Calu3 (cell line): ENCODE measurements around the gene HPS5. TPM values are rescaled to one million over a fixed set of nuclear protein-coding genes. Genes with fewer than 3 reads are reported as not detected.
"Not testable (repeated sequence)": the region's sequence is repeated elsewhere in the genome, so short reads cannot be mapped to it uniquely, and the experiment has no call there.

ENCODE experiments used
- BruUV-seq: library from RNA; stranded (reverse); fragments of 400-500 nt; replicated peaks from 2 replicates; lab custom pipeline; 2021; lab: Mats Ljungman, UMichigan
- CTCF ChIA-PET: fragments of 300-600 bp; sonication (Branson Sonifier 250); formaldehyde crosslinking; loops from one replicate; lab custom pipeline; 2022; ENCODE audit warnings: antibody characterized with exemption; lab: Charles Lee
- DNase-seq: peaks from one replicate; pipeline ENCODE4 v3.0.0; 2022
- H3K27ac Mint-ChIP-seq: one replicate; pipeline ENCODE4 v1.8.0; 2022; ENCODE audit warnings: mixed read lengths; ENCODE audit not compliant: unreplicated experiment
- H3K27me3 Mint-ChIP-seq: one replicate; pipeline ENCODE4 v1.8.0; 2022; ENCODE audit warnings: mixed read lengths; ENCODE audit not compliant: unreplicated experiment
- H3K36me3 Mint-ChIP-seq: one replicate; pipeline ENCODE4 v1.8.0; 2022; ENCODE audit warnings: mild to moderate bottlenecking, moderate library complexity, mixed read lengths; ENCODE audit not compliant: insufficient read depth, unreplicated experiment
- H3K4me1 Mint-ChIP-seq: one replicate; pipeline ENCODE4 v1.8.0; 2022; ENCODE audit warnings: mild to moderate bottlenecking, low read depth, mixed read lengths; ENCODE audit not compliant: unreplicated experiment
- H3K4me3 Mint-ChIP-seq: one replicate; pipeline ENCODE4 v1.8.0; 2022; ENCODE audit warnings: mild to moderate bottlenecking, low read depth, moderate library complexity, mixed read lengths; ENCODE audit not compliant: unreplicated experiment
- H3K9me3 Mint-ChIP-seq: one replicate; pipeline ENCODE4 v1.8.0; 2022; ENCODE audit warnings: low read depth, mixed read lengths; ENCODE audit not compliant: unreplicated experiment
- CTCF ChIP-seq: fragments of 200-600 bp; IDR thresholded peaks from one replicate; pipeline ENCODE4 v1.8.0; 2022; ENCODE audit warnings: antibody characterized with exemption; ENCODE audit not compliant: unreplicated experiment
- intact Hi-C: fragments of 100-400 bp; cut with micrococcal nuclease; formaldehyde crosslinking; loops from one replicate; pipeline ENCODE4 v1.10.0; 2022; ENCODE audit not compliant: unreplicated experiment
- total RNA-seq: library from RNA; stranded (reverse); gene quantifications from 2 replicates; pipeline ENCODE4 v1.2.3, GENCODE V29; 2022

The HPS5 gene
- total RNA-seq, 1 experiment from 2014 or later, result 26.4 TPM

- CTCF ChIA-PET, result interaction anchor here (0.7 kb wide), 1 partner anchor 370 kb away, joined by 3 read pairs; no protein-coding TSS in a partner anchor
- no peak within 1 kb of the TSS for H3K27ac Mint-ChIP-seq
- intact Hi-C loops, result no loop called here
- H3K36me3 Mint-ChIP-seq, result peaks cover 7% of the 10 kb centered on the region
- no peaks in the 10 kb centered on the region for H3K9me3 Mint-ChIP-seq
- H3K4me3 Mint-ChIP-seq, result no peak within 1 kb of the TSS
- no peak for TF ChIP-seq CTCF
- H3K27me3 Mint-ChIP-seq, result no peaks in the 10 kb centered on the region
- peak; percentile 34 for DNase-seq
- no TSS peak for BruUV-seq
- peaks cover 31% of the 10 kb centered on the region for H3K4me1 Mint-ChIP-seq
These were observed 56.0 kb downstream of the HPS5 start, which contains the start of gene SAA1 for GRCh38 chr11:18265949-18266348. Gene SAA1 (plus strand): TSS chr11:18266264. CDS start chr11:18266888, 624 bp downstream.

DNA sequence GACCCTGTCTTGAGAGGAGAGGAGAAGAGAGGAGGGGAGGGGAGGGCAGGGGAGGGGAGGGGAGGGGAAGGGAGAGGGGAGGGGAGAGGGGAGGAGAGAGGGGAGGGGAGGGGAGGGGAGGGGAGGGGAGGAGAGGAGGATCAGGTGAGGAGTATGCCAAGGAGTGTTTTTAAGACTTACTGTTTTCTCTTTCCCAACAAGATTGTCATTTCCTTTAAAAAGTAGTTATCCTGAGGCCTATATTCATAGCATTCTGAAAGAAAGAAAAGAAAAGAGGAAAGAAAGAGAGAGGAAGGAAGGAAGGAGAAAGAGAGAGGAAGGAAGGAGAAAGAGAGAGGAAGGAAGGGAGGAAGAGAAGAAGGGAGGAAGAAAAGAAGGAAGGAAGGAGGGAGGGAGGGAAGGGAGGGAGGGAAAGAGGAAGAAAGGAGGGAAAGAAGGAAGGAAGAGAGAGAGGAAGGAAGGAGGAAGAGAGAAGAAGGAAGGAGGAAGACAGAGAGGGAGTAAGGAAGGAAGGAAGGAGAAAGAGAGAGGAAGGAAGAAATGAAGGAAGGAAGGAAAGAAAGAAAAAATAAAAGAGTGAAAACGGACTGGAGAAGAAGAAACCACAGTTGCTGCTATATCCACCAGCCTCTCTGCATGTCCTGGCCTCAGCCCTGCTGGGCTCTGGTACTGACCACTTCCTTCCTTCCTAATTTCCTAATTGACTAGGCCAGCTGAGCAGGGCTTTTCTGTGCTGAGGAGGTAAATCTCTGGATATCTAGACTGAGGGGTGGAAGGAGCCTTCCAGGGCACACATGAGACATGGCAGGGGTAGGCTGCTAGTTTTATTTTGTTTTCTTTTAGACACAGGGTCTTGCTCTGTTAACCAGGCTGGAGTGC lies 57.0 kb downstream of the HPS5 start:
- BruUV-seq, result no TSS peak
- no peak overlapping the region for H3K27ac Mint-ChIP-seq
- H3K9me3 Mint-ChIP-seq, result no peaks in the 10 kb centered on the region
- H3K4me3 Mint-ChIP-seq, result no peak overlapping the region
- H3K36me3 Mint-ChIP-seq, result peaks cover 3% of the 10 kb centered on the region
- intact Hi-C loops, result no loop called here
- no peaks in the 10 kb centered on the region for H3K27me3 Mint-ChIP-seq
- DNase-seq, result no peak
- CTCF ChIA-PET, result no interaction called here
- peaks cover 31% of the 10 kb centered on the region for H3K4me1 Mint-ChIP-seq
- TF ChIP-seq CTCF, result no peak

- H3K9me3 Mint-ChIP-seq, result no peaks in the 10 kb centered on the region
- peaks cover 31% of the 10 kb centered on the region for H3K4me1 Mint-ChIP-seq
- no peak for DNase-seq
- CTCF ChIA-PET, result no interaction called here
- H3K4me3 Mint-ChIP-seq, result no peak overlapping the region
- TF ChIP-seq CTCF, result no peak
- H3K27ac Mint-ChIP-seq, result no peak overlapping the region
- H3K27me3 Mint-ChIP-seq, result no peaks in the 10 kb centered on the region
- BruUV-seq, result no TSS peak
- H3K36me3 Mint-ChIP-seq, result peaks cover 3% of the 10 kb centered on the region
- intact Hi-C loops, result no loop called here
These were observed 57.9 kb downstream of the HPS5 start for GRCh38 chr11:18264035-18264434.

DNA sequence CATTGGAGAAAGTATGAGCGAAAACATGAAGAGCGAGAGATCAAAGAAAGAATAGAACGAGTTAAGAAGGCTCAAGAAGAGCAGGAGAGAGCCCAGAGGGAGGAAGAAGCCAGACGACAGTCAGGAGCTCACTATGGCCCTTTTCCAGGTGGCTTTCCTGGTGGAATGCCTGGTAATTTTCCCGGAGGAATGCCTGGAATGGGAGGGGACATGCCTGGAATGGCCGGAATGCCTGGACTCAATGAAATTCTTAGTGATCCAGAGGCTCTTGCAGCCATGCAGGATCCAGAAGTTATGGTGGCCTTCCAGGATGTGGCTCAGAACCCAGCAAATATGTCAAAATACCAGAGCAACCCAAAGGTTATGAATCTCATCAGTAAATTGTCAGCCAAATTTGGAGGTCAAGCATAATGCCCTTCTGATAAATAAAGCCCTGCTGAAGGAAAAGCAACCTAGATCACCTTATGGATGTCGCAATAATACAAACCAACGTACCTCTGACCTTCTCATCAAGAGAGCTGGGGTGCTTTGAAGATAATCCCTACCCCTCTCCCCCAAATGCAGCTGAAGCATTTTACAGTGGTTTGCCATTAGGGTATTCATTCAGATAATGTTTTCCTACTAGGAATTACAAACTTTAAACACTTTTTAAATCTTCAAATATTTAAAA lies 59.1 kb downstream of the HPS5 start:
- H3K27me3 Mint-ChIP-seq, DNase-seq, BruUV-seq, H3K4me3 Mint-ChIP-seq, intact Hi-C loops, CTCF ChIA-PET, H3K36me3 Mint-ChIP-seq, H3K27ac Mint-ChIP-seq, H3K9me3 Mint-ChIP-seq: not testable (repeated sequence)
- H3K4me1 Mint-ChIP-seq, result peaks cover 28% of the 10 kb centered on the region
